Stimulated activated CD8-positive, alpha-beta memory T cell treated with anti-CD3 and anti-CD28 coated beads, Interleukin-4, amount 100 ng/mL, for 1 hour (primary cell): ENCODE results near the gene TLNRD1.

Experiments used
- DNase-seq, 2 donors: peaks; one replicate each; pipeline ENCODE4 v3.0.0-alpha.2; 2020; ENCODE audit warnings: low read depth in 2 of 2, low spot score in 1 of 2

Gene TLNRD1

DNA sequence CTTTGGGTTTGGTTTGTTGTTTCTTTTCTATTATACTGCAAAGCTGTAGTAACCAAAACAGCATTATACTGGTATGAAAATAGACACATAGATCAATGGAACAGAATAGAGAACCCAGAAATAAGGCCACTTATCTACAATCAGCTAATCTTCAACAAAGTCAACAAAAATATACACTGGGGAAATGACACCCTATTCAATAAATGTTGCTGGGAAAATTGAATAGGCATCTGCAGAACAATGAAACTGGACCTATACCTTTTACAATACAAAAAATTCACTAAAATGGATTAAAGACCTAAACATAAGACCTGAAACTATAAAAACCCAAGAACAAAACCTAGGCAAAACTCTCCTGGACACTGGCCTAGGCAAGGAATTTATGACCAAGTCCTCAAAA lies 52.9 kb downstream of the TLNRD1 start:
- DNase-seq: no peak

DNA sequence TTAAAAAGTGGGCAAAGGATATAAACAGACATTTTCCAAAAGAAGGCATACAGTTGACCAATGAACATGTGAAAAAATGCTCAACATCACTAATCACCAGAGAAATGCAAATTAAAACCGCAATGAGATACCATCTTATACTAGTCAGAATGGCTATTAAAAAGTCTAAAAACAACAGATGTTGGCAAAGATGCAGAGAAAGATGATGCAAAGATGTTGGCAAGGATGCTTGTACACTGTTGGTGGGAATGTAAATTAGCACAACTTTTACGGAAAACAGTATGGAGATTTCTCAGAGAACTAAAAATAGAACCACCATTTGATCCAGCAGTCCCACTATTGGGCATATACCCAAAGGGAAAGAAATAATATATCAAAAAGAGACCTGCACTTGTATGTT lies 53.5 kb downstream of the TLNRD1 start:
- no peak for DNase-seq
